Large intestine (tissue), 3 donors: ENCODE measurements around the gene SRPK3. TPM values are rescaled to one million over a fixed set of nuclear protein-coding genes. Genes with fewer than 3 reads are reported as not detected.
"Not testable (repeated sequence)": the region's sequence is repeated elsewhere in the genome, so short reads cannot be mapped to it uniquely, and the experiment has no call there.

Source experiments
- DNase-seq, 2 donors: peaks; one replicate each; pipeline versions ENCODE4 v3.0.0 to v3.0.0-alpha.2; 2013
- H3K27ac ChIP-seq: one replicate; pipeline ENCODE4 v1.5.1; 2013; ENCODE audit warnings: low read length
- H3K27me3 ChIP-seq: 2 replicates; pipeline ENCODE4 v1.6.1; 2013; ENCODE audit warnings: low read length; ENCODE audit not compliant: control insufficient read depth, insufficient read depth
- H3K36me3 ChIP-seq: 2 replicates; pipeline ENCODE4 v1.6.1; 2013; ENCODE audit warnings: low read length; ENCODE audit not compliant: control insufficient read depth, insufficient read depth
- H3K4me1 ChIP-seq: one replicate; pipeline ENCODE4 v1.6.1; 2013; ENCODE audit warnings: low read length; ENCODE audit not compliant: control insufficient read depth, insufficient read depth
- H3K4me3 ChIP-seq: one replicate; pipeline ENCODE4 v1.5.1; 2013; ENCODE audit warnings: low read length
- H3K9me3 ChIP-seq: one replicate; pipeline ENCODE4 v1.6.1; 2013; ENCODE audit warnings: mild to moderate bottlenecking, low read depth, low read length, moderate library complexity; ENCODE audit not compliant: control insufficient read depth
- WGBS: methylation state at CpG from one replicate; pipeline ENCODE4 v1.1.5; 2013; ENCODE audit warnings: low lambda C conversion rate; ENCODE audit not compliant: insufficient coverage; 5-methylcytosine and 5-hydroxymethylcytosine counted together
- polyA plus RNA-seq: library from polyadenylated mRNA; unstranded; fragments of 120-200 nt; gene quantifications from one replicate; pipeline ENCODE4 v1.2.1, GENCODE V29; 2013

SRPK3 gene
- polyA plus RNA-seq, 1 donor: 1.8 TPM

GRCh38 chrX:153738056-153738605 is 42.7 kb upstream of the SRPK3 start:
- Histone ChIP-seq H3K4me3 (no peak overlapping the region), H3K4me1 (peaks cover 18% of the 10 kb centered on the region), H3K27ac (no peak overlapping the region), H3K9me3 (no peaks in the 10 kb centered on the region), H3K36me3 (peaks cover 8% of the 10 kb centered on the region), H3K27me3 (no peaks in the 10 kb centered on the region)
- DNase-seq: no peak
- WGBS: no CpG with 5 or more reads among the region's 27 CpGs

GRCh38 chrX:153739754-153740486 is 40.9 kb upstream of the SRPK3 start:
- DNase-seq: no peak
- WGBS: no CpG with 5 or more reads among the region's 29 CpGs

GRCh38 chrX:153740631-153741222 is 40.1 kb upstream of the SRPK3 start:
- H3K36me3 ChIP-seq: peaks cover 7% of the 10 kb centered on the region
- no peaks in the 10 kb centered on the region for H3K27me3 ChIP-seq
- H3K9me3 ChIP-seq: no peaks in the 10 kb centered on the region
- H3K4me1 ChIP-seq: peaks cover 28% of the 10 kb centered on the region
- no peak overlapping the region for H3K27ac ChIP-seq
- WGBS: no CpG with 5 or more reads among the region's 16 CpGs
- no peak overlapping the region for H3K4me3 ChIP-seq
- DNase-seq: peak; percentile 46 to 74

More at GRCh38 chrX:153739754-153740486, 40.9 kb upstream of the SRPK3 start:
- Histone ChIP-seq H3K27me3 (no peaks in the 10 kb centered on the region), H3K4me1 (peaks cover 28% of the 10 kb centered on the region), H3K4me3 (no peak overlapping the region), H3K9me3 (no peaks in the 10 kb centered on the region), H3K27ac (no peak overlapping the region), H3K36me3 (peaks cover 7% of the 10 kb centered on the region)

- peaks cover 28% of the 10 kb centered on the region for H3K4me1 ChIP-seq
- no peaks in the 10 kb centered on the region for H3K27me3 ChIP-seq
- H3K4me3 ChIP-seq: no peak overlapping the region
- no peak for DNase-seq
- WGBS: no CpG with 5 or more reads among the region's 14 CpGs
- H3K9me3 ChIP-seq: no peaks in the 10 kb centered on the region
- H3K27ac ChIP-seq: no peak overlapping the region
- peaks cover 7% of the 10 kb centered on the region for H3K36me3 ChIP-seq
Observed at GRCh38 chrX:153741446-153741845, 39.4 kb upstream of the SRPK3 start.

GRCh38 chrX:153742111-153742510 is 38.7 kb upstream of the SRPK3 start:
- not testable (repeated sequence) for DNase-seq, H3K9me3 ChIP-seq, H3K27me3 ChIP-seq, H3K27ac ChIP-seq, H3K4me3 ChIP-seq, H3K36me3 ChIP-seq
- peaks cover 28% of the 10 kb centered on the region for H3K4me1 ChIP-seq
- no CpG with 5 or more reads among the region's 14 CpGs for WGBS

- WGBS: no CpG with 5 or more reads among the region's 32 CpGs
- not testable (repeated sequence) for H3K36me3 ChIP-seq, H3K9me3 ChIP-seq, H3K27me3 ChIP-seq, DNase-seq, H3K4me3 ChIP-seq
- peak overlapping the region; percentile 67 for H3K27ac ChIP-seq
- H3K4me1 ChIP-seq: peaks cover 28% of the 10 kb centered on the region
Observed at GRCh38 chrX:153742796-153743467, 37.9 kb upstream of the SRPK3 start.

GRCh38 chrX:153743468-153744209 is 37.2 kb upstream of the SRPK3 start:
- not testable (repeated sequence) for H3K27me3 ChIP-seq, H3K9me3 ChIP-seq, H3K36me3 ChIP-seq
- peak overlapping the region; percentile 39 for H3K4me3 ChIP-seq
- H3K27ac ChIP-seq: peak overlapping the region; percentile 89
- peaks cover 28% of the 10 kb centered on the region for H3K4me1 ChIP-seq
- DNase-seq: peak; percentile 83 to 90
- no CpG with 5 or more reads among the region's 35 CpGs for WGBS

- peak overlapping the region; percentile 39 for H3K4me3 ChIP-seq
- peaks cover 3% of the 10 kb centered on the region for H3K36me3 ChIP-seq
- peak overlapping the region; percentile 89 for H3K27ac ChIP-seq
- DNase-seq: no peak
- no peaks in the 10 kb centered on the region for H3K27me3 ChIP-seq
- WGBS: no CpG with 5 or more reads among the region's 38 CpGs
- no peaks in the 10 kb centered on the region for H3K9me3 ChIP-seq
- H3K4me1 ChIP-seq: peaks cover 28% of the 10 kb centered on the region
Observed at GRCh38 chrX:153744210-153745066, 36.4 kb upstream of the SRPK3 start.

GRCh38 chrX:153745067-153745433 is 35.8 kb upstream of the SRPK3 start:
- DNase-seq, H3K27ac ChIP-seq, H3K27me3 ChIP-seq, H3K4me3 ChIP-seq, H3K9me3 ChIP-seq, H3K36me3 ChIP-seq: not testable (repeated sequence)
- no CpG with 5 or more reads among the region's 12 CpGs for WGBS
- peaks cover 25% of the 10 kb centered on the region for H3K4me1 ChIP-seq
